Measurements from ENCODE around the gene EIF3CL. TPM values are rescaled to one million over a fixed set of nuclear protein-coding genes. Genes with fewer than 3 reads are reported as not detected.

EIF3CL gene
- 138 and 146 TPM in 2 replicates for total RNA-seq

DNA sequence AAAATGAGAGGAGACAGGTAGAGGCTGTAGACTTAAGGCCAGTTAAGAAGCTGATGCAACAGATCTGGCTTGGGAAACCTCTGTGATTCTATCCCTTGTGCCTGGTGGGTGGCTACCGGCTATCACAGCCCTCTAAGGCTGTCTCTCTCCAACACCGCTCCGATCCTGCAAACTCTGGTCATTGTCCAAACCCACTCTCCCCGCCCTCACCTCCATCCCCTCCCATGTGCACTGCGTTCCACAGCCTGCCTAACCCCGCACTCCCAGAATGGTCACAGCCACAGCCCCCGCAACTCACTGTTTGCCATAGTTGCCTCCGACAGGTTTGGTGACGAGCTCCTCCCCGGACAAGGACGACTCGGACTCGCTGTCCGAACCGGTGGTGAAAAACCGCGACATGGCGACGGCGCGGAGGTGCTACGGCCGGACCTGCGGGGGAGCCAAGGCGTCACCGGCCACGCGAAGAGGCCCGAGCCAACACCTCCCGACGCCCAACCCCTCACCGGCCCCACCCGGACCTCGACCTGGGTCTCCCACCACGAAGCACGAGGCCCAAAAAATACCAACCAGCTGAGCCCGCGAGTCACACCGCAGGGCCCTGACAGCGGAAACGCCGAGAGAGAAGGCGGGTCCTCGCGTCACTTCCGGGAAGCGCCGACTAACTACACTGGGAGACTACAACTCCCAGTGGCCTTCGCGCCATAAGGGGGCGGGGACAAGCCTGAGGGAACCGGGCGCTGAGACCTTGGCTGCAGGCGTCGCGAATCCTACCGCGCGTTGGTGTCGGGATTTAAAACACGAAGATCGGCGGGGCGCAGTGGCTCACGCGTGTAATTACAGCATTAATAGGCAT, at the start of gene EIF3CL:
Gene EIF3CL, minus strand, starts transcription at position 622 of the 853 bp plus-strand sequence. Its CDS starts 223 bp downstream, at position 399.

GRCh38 chr16:28363408-28363807, 40.2 kb downstream of the EIF3CL start, which contains the start of gene NPIPB6:
Gene NPIPB6 (minus strand): TSS chr16:28363508. CDS start chr16:28362822, 686 bp downstream.

Other genes with a start within 250 kb of the EIF3CL start
- 63.1 and 80.4 TPM in 2 replicates for gene XPO6, start 191.9 kb downstream of the EIF3CL start, total RNA-seq
- 0.09 TPM in 2 replicates for gene SBK1, start 111.3 kb downstream of the EIF3CL start, total RNA-seq
- gene NPIPB6, start 40.3 kb downstream of the EIF3CL start, total RNA-seq: 0.38 TPM in 1 of 2 replicates, not detected in the other
- not detected in 2 replicates for gene NPIPB7, start 68.5 kb upstream of the EIF3CL start, total RNA-seq
- gene CLN3, start 88.2 kb upstream of the EIF3CL start, total RNA-seq: 10.5 and 11.0 TPM in 2 replicates
- not detected in 2 replicates for gene APOBR, start 90.8 kb upstream of the EIF3CL start, total RNA-seq
- gene IL27, start 103.0 kb upstream of the EIF3CL start, total RNA-seq: not detected in 2 replicates
- gene NUPR1, start 135.1 kb upstream of the EIF3CL start, total RNA-seq: under 0.01 and 1.6 TPM in 2 replicates
- gene SGF29, start 150.1 kb upstream of the EIF3CL start, total RNA-seq: 7.6 and 9.2 TPM in 2 replicates
- 0.19 TPM in 1 of 2 replicates, not detected in the other for gene SULT1A2, start 193.2 kb upstream of the EIF3CL start, total RNA-seq
- gene SULT1A1, start 206.2 kb upstream of the EIF3CL start, total RNA-seq: 4.5 and 7.4 TPM in 2 replicates
- gene NPIPB8, start 234.2 kb upstream of the EIF3CL start, total RNA-seq: 0.36 TPM in 1 of 2 replicates, not detected in the other